NCI-H460 (cell line): ENCODE data around the gene CEMIP2. TPM values are rescaled to one million over a fixed set of nuclear protein-coding genes. Genes with fewer than 3 reads are reported as not detected.

Experiments used
- DNase-seq: peaks from one replicate; pipeline ENCODE4 v3.0.0-alpha.2; 2016; ENCODE audit warnings: low read depth; ENCODE audit errors: extremely low read depth
- total RNA-seq: library from RNA; depleted of rRNA; stranded (reverse); fragments of >200 nt; shearing (Covaris generic); gene quantifications from 2 replicates; pipeline ENCODE4 v1.2.3, GENCODE V29; 2014; rRNA removed

Gene CEMIP2
- total RNA-seq, 1 experiment from 2014 or later: 22.1 TPM

DNA sequence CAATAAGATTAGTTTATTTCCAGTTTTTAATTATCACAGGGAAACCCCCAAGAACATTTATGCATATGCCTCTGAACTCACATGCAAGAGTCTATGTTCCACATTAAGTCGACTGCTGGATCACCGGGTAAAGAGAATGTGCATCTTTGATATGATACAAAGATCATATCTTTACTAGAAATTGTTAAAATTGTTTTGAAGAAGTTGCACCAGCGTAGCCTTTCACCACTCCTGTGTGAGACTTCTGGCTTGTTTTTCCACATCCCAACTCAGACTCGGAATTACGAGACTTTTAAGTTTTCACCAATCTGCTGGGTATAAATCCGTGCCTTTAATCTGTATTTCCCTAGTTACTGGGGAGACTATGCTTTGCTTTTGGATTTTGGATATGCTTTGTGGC is 113.2 kb downstream of the CEMIP2 start:
- DNase-seq: no peak

DNA sequence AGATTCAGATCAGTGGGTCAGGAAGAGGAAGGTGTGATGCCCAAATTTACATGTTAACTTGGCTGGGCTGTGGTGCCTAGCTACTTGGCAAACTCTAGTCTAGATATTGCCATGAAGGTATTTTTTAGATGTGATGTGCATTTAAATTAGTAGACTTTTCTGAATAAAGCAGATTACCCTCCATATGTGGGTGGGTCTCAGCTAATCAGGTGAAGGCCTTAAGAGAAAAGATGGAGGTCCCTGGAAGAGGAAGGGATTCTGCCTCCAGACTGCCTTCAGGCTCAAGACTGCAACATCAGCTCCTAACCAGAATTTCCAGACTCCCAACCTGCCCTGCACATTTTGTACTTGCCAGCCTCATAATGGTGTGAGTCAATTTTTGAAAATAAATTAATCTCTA is 115.8 kb downstream of the CEMIP2 start:
- DNase-seq: no peak

DNA sequence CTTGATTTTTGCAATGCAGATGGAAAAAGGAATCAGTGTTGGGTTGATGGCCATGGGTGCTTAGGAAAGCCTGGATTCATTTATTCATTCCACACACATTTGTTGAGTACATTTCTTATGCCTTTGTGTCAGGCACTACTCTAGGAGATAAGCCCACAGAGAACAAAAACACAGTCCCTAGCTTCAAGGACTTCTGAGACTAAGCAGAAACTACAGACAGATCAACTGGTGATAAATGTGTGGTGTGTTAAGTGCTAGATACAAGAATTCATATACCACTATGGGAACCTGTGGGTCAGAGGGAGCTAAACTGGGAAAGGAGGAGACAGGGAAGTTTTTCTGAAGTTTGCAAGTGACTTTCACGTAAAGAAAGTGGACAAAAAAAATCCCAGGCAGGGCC is 119.9 kb downstream of the CEMIP2 start:
- DNase-seq: no peak

DNA sequence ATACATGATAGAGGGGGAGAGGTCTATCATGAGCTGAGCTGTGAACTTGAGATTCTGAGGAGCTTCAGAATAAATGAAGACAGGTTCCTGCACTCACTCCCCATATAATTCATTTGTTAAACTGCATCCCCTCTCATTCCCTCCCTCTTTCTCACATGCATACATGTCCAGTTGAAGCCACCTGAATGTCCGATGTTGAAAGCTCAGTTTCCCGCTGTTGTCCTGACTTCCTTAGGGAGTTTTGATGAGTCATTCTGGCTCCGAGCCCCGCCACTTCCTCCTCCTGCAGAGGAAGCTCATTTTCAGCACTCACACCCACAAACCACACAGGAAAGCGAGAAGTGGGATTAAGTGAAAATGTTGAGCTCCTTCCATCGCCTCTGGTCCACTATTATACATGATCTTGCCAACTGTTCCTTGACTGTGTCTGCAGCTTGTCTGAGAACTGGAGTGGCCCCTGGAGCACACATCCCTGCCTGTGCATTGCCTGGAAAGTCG is 121.2 kb downstream of the CEMIP2 start:
- DNase-seq: peak; percentile 64

DNA sequence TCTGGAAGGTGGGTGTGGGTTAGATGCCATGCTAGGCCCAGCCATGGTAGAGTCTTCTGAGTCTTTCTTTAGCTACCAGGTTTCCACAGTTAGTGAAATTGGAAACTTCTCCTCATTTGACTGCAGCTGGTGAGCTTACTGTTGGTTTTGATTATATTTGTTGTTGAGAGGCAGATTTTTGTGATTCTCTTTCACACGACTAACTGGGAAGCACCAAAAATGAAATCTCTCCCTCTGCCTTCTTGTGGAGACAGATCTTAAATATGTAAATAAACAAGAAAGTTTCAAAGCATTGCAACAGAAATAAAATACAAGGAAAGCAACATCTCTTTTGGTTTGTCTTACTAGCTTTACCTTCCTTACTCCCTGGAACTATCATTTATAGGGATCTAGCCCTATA is 122.2 kb downstream of the CEMIP2 start:
- DNase-seq: peak; percentile 6

DNA sequence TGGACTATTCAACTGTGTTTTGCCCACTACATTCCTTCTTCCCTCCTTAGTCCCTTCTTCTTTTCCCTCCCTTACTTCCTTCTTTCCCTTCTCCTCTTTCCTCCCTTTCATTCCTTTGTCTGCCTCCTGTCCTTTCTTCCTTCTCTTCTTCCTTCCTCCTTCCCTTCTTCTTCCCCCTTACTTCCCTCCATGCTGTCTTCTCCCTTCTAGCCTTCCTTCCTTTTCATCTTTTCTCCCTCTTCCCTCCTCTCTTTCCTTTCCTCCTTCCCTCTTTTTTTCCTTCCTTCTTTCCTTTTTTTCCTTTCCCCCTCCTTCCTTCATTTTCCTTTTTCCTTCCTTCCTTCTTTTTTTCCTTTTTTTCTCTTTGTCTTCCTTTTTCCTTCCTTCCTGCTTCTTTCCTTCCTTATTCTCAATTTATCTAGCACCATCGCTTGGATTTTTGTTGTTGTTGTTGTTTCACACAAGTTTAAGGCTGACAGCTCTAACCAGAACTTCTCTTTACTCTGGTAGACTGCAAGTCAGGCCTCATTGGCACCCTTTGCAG is 123.4 kb downstream of the CEMIP2 start:
- DNase-seq: no peak

DNA sequence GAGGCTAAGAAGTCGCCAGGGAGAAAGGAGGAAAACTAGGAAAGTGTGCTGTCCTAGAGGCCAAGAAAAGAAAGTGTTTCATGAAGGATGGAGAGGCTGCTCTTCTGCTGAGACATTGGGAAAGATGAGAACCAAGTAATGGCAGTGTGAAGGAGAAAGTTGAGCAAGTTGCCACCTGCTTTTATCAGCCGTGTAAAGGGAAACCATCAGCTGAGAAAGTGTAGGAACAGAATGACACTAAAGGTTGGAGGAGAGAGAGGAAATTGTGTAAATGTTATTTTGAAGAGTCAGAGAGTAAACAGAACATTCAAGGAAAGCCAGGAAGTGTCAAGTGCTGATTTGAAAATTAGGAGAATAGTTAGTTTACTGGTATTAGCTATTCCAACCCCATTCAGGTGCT is 125.0 kb downstream of the CEMIP2 start:
- DNase-seq: peak; percentile 9

DNA sequence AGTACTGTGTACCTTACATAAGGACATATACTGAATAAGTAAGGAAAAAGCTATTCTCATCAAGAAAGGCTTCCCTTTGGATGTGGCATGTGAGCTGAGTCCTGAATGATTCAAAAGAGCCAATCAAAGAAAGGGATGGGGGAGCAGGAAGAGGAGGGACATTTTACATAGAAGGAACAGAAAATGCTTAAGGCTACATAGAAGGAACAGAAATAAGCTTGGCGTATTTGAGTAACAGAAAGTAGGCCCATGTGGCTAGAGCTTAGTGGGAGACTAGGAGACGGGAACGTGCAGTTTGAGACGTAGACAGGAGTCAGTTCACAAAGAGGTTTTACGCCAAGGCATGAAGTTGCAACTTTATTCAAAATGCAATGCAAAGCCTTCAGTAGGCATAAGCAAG is 126.3 kb downstream of the CEMIP2 start:
- DNase-seq: no peak

DNA sequence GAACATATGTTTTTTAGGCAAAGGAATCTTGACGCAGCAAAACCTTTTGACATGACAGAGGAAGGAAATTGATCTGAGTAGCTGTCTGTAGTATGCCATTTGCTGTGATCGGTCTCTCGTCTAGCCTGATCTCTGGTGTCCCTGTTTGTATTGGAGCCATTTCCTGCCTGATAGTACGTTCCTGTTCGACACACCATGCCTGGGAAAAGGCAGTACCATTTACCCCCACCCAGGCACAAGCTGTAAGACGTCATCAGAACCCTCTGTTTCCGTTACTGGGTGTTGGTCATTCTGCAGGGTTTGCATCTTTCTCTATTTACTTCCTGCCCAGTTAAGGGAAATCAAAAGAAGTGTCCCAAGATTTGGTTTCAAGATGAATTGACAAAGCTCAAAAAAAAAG is 129.7 kb downstream of the CEMIP2 start:
- DNase-seq: peak; percentile 28

DNA sequence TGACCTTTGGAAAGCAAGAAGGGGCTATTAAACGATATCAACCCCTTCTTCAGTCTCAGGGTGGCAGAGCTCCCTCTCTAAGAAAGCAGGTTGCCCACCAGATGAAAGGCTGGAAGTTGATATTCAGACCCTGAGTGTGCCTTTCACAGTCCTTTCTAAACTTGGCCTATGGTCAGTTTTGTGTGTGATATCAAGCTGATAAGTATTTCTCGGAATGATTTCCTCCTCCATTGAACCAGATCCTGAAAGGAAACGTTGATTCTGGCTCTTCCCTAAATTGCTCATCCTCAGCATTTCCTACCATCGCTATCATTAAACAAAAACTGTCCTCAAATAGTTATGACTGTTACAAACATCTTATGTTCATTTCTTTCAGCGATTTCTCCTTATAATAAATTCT is 130.4 kb downstream of the CEMIP2 start:
- no peak for DNase-seq

DNA sequence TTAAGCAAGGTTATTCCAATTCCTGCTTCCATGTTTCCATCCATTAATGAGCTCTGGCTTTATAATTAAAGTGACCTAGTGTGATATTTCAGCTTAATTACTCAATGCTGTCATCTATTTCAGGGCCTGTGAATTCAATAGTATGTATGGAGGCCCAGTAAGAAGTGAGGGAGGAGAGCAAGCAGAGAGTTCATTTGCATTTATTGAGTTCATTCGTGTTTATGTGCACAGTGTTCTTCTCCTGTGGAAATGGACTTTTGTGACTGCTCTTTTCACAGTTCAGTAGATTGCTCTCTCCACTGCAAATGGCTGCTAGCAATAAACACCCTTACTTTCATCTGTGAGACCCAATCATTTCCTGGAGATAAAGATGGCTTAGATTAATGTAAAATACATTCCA is 130.9 kb downstream of the CEMIP2 start:
- DNase-seq: no peak

DNA sequence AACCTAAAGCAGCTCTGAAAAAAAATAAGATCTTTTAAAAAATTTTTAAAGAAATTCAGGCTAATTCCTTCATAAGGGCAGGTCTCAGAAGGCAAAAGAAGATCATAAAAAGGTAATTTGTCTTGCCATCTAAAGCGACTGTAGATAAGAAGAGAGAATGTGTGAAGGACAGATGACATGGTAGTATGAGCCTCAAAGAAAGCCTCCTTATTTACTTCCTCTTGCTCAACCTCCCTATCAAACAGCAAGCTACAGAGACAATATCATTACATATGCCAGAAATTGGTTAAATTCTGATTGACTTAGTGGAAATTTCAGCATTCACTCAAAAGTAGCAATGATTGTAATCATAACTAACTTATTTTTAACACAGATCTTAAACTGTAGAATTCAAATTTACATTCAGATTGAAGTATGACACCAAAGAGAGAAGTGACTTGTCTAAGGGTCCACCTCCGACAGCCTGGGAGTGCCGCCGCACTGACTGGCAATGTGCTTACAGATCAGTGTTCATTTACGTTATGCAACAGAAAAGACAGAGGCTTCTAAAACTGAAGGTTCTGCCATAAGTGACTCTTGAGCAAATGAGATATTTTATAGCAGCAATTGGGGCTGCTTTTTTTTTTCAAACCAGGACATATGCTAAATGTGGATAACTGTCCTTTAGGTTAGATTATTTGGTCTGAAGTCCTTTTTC is 132.0 kb downstream of the CEMIP2 start:
- no peak for DNase-seq

DNA sequence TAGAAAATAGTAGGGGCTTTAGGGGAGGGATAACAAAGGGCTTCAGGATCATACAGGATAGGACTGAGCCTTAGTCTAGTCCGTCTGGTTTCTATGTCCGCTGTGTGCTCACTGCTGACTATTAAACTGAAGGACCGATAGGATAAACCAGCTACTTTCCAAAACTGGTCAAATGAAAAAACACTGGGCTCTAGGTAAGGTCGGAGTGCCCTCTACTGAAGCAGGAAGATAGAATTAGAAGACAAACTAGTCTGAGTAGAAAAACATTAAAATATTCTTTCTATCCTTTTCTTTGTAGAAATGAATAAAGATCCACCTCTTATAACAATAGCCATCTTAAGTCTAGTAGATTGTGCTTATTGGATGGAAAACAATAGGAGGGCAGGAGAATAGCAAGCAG is 133.6 kb downstream of the CEMIP2 start:
- no peak for DNase-seq

Other genes starting within 250 kb of the CEMIP2 start
- 21.8 and 25.0 TPM in 2 replicates for gene ABHD17B, start 142.7 kb upstream of the CEMIP2 start, total RNA-seq
- 28.2 and 30.5 TPM in 2 replicates for gene C9orf85, start 143.1 kb upstream of the CEMIP2 start, total RNA-seq